HEK293 (cell line): Measurements from ENCODE around the gene STON2.

Source experiments
- YY1 ChIP-seq: fragments of 450-650 bp; formaldehyde crosslinking; IDR thresholded peaks from 2 replicates; pipeline ENCODE4 v1.5.1; 2018; ENCODE audit warnings: missing biosample characterization, missing genetic modification characterization
- ZBTB21 ChIP-seq: fragments of 450-650 bp; formaldehyde crosslinking; IDR thresholded peaks from 2 replicates; pipeline ENCODE4 v1.5.1; 2017; ENCODE audit warnings: missing biosample characterization, missing genetic modification characterization
- ZBTB48 ChIP-seq: fragments of 450-650 bp; formaldehyde crosslinking; IDR thresholded peaks from 2 replicates; pipeline ENCODE4 v1.5.1; 2016; ENCODE audit warnings: missing biosample characterization, missing genetic modification characterization
- ZFP41 ChIP-seq: fragments of 450-650 bp; formaldehyde crosslinking; IDR thresholded peaks from 2 replicates; pipeline ENCODE4 v1.5.1; 2016; ENCODE audit warnings: missing biosample characterization, missing genetic modification characterization, borderline replicate concordance
- ZNF23 ChIP-seq: fragments of 450-650 bp; formaldehyde crosslinking; IDR thresholded peaks from 2 replicates; pipeline ENCODE4 v1.5.1; 2016; ENCODE audit warnings: missing biosample characterization, missing genetic modification characterization, borderline replicate concordance
- ZNF324 ChIP-seq: fragments of 450-650 bp; formaldehyde crosslinking; IDR thresholded peaks from 2 replicates; pipeline ENCODE4 v1.5.1; 2016; ENCODE audit warnings: missing biosample characterization, missing genetic modification characterization
- ZNF37A ChIP-seq: fragments of 450-650 bp; IDR thresholded peaks from 2 replicates; pipeline ENCODE4 v1.5.1; 2018; ENCODE audit warnings: missing biosample characterization, missing genetic modification characterization
- ZNF514 ChIP-seq: fragments of 450-650 bp; formaldehyde crosslinking; IDR thresholded peaks from 2 replicates; pipeline ENCODE4 v1.5.1; 2016; ENCODE audit warnings: missing biosample characterization, missing genetic modification characterization
- ZNF521 ChIP-seq: fragments of 450-650 bp; formaldehyde crosslinking; IDR thresholded peaks from 2 replicates; pipeline ENCODE4 v1.5.1; 2017; ENCODE audit warnings: missing biosample characterization, mild to moderate bottlenecking, missing genetic modification characterization
- ZNF792 ChIP-seq: fragments of 450-650 bp; formaldehyde crosslinking; IDR thresholded peaks from 2 replicates; pipeline ENCODE4 v1.5.1; 2016; ENCODE audit warnings: missing biosample characterization, missing genetic modification characterization
- TF ChIP-seq, protein P1 (sequence below): fragments of 450-650 bp; formaldehyde crosslinking; IDR thresholded peaks from 2 replicates; pipeline ENCODE4 v1.5.1; 2016; ENCODE audit warnings: missing biosample characterization, missing genetic modification characterization
- TF ChIP-seq, protein P2 (sequence below): IDR thresholded peaks from 2 replicates; pipeline ENCODE4 v1.6.1; 2011; ENCODE audit warnings: mild to moderate bottlenecking, low read depth, low read length, borderline replicate concordance

DNA sequence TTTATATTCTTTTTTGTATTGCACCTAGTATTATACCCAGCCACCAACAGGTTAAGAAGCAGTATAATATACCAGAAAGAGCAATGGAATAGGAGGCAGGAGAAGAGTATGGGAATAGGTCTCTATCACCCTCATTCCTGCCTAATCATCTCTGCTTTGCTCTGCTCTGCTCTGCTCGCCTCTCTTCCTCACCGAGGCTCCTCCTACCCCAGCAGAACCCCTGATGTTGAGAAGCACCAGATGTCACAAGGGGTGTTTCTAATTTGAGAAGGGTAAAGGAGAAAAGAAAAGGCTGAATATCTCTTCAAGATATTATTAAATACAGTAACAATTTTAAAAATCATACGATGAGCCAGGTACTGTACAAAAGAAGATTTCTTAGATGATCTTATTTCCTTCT, 89.0 kb downstream of the STON2 start:
- TF ChIP-seq, protein P1, sequence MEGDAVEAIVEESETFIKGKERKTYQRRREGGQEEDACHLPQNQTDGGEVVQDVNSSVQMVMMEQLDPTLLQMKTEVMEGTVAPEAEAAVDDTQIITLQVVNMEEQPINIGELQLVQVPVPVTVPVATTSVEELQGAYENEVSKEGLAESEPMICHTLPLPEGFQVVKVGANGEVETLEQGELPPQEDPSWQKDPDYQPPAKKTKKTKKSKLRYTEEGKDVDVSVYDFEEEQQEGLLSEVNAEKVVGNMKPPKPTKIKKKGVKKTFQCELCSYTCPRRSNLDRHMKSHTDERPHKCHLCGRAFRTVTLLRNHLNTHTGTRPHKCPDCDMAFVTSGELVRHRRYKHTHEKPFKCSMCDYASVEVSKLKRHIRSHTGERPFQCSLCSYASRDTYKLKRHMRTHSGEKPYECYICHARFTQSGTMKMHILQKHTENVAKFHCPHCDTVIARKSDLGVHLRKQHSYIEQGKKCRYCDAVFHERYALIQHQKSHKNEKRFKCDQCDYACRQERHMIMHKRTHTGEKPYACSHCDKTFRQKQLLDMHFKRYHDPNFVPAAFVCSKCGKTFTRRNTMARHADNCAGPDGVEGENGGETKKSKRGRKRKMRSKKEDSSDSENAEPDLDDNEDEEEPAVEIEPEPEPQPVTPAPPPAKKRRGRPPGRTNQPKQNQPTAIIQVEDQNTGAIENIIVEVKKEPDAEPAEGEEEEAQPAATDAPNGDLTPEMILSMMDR, result no peak
- no peak for TF ChIP-seq ZNF23 (tag by site-specific recombination)
- no peak for TF ChIP-seq ZBTB48 (tag by site-specific recombination)
- no peak for TF ChIP-seq YY1 (tag by site-specific recombination)
- no peak for TF ChIP-seq ZNF521 (tag by site-specific recombination)
- no peak for TF ChIP-seq ZNF37A (tag by site-specific recombination)
- TF ChIP-seq ZNF514 (tag by site-specific recombination), result no peak
- no peak for TF ChIP-seq ZNF792
- TF ChIP-seq ZBTB21 (tag by site-specific recombination), result no peak
- TF ChIP-seq ZNF324 (tag by site-specific recombination), result no peak
- TF ChIP-seq ZFP41 (tag by site-specific recombination), result no peak
- TF ChIP-seq, protein P2, sequence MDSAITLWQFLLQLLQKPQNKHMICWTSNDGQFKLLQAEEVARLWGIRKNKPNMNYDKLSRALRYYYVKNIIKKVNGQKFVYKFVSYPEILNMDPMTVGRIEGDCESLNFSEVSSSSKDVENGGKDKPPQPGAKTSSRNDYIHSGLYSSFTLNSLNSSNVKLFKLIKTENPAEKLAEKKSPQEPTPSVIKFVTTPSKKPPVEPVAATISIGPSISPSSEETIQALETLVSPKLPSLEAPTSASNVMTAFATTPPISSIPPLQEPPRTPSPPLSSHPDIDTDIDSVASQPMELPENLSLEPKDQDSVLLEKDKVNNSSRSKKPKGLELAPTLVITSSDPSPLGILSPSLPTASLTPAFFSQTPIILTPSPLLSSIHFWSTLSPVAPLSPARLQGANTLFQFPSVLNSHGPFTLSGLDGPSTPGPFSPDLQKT, result no peak
